HG03097 (cell line): ENCODE results near the gene PARD3.

Source experiments
- ATAC-seq: cut with Tn5 transposase; IDR thresholded peaks from one replicate; pipeline ENCODE4 v1.9.1; 2021; ENCODE audit not compliant: unreplicated experiment, low FRiP score

Gene PARD3

DNA sequence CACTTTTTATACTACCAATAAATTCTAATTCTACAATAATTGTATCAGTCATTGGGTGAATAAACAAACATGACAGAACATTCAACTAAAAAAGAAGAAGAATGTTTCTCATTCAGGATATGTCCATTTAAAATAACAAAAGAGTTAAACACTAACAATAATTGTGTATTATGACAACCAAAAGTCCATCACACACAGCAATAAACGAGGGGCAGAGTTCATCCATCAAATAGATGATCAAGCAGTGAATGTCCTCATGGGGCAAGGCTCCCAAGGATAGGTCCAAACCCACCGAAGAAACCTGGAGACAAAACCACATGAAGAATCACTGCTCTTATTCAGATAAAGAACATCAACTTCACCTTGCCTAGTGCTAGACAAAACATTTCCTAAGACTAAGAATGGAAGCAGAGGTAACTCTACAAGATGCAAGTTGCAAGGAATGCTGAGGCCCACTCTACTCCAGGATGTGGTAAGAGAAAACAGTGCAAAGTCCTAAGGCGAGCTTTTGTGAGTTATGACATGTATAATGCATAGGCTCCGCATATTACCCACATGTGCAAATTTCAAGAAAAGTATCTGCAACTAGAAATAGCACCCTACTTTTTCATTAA, 115.1 kb downstream of the PARD3 start:
- no peak for ATAC-seq

DNA sequence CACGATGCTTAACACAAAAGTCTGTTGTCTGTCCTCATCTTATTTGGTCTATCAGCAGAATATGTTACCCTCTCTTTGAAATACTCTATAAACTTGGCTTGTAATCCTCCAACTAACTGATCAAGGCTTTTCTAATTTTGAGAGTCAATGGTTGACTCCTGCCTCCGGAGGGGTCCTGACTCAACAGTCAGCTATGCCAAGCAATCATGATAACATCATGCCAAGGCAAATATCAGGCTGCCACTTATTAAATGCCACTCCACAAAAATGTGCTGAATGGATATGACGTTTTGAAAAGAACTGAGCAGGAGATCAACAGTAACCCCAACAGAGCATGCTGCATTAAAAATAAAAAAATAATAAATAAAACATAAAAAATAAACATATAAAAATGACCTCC, 116.1 kb downstream of the PARD3 start:
- ATAC-seq = no peak

DNA sequence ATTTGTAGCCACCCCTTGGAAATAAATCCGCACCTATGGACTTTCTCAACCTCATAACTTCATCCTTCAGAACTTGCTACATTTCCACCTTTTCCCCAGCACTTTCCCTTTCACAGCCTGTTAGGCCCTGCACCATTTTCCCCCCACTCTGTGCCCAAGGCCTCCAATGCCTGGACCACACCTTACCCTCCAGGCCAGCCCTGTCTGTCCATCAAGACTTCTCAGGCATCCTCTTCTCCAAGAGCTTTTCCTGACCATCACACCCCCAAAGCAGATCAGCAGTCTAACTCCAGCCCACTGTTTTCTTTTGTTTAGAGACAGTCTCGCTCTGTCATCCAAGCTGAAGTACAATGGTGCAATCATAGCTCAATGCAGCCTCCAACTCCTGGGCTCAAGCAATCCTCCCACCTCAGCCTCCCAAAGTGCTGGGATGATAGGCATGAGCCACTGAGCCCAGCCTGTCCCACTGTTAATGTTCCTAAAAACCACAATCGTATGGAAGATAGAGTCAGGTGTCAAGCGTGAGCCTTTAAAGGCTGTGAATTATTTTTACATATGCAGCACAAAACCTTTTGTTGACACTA, 116.8 kb downstream of the PARD3 start:
- no peak for ATAC-seq

DNA sequence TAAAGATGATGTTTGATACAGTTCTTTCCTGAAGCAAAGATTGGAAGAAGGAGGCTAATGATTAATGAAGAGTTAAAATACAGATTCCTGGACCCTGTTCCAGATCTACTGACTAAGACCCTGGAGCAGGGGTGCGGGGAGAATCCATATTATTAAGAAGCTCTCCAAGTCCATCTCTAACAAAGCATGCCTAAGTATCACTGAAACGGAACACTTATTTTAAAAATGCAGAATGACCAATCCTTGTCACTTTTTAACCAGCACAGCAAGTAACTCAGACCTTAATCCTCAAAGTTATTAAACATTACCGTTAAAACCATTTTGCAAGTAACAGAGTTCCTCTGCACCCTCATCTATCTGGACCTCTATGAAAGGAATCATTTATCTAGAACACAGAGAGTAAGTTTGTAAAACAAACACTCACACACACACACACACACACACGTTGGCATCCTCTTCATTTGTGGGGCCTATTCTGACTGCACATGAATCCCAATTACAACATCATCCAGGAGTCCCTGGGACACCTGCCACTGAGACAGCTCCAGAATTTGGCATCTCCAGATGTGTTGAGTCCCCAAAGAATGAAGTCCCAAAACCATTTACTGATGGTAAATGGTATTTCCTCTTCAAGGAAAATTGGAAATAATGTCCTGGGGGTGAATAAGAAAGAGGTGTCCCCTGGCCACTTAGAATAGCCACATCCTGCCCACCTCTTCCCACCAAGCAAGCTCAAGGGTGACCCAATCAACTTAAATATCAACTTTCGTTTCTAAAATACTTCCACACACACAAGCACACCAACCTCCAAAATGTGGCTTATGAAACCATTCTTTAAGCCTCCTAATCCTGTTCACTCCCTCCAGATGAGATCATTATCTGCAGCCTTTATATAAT, 117.5 kb downstream of the PARD3 start:
- ATAC-seq = no peak

DNA sequence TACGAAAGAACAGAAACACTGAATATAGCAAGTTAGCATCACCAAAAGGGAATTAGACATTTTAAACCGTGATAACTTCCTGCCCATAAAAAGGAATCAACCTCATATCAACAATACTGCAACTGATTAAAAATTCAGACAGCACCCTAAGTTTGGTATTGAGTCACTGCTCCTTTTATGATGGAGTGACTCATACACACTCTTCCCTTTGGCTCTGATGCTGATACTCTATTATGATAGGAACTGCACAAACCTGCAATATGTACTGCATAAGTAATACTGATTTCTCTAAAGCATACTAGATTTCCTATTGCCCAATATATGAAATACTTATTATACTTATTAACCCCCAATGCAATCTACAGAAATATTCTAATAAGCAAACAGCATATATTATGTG, 118.7 kb downstream of the PARD3 start:
- ATAC-seq = no peak

DNA sequence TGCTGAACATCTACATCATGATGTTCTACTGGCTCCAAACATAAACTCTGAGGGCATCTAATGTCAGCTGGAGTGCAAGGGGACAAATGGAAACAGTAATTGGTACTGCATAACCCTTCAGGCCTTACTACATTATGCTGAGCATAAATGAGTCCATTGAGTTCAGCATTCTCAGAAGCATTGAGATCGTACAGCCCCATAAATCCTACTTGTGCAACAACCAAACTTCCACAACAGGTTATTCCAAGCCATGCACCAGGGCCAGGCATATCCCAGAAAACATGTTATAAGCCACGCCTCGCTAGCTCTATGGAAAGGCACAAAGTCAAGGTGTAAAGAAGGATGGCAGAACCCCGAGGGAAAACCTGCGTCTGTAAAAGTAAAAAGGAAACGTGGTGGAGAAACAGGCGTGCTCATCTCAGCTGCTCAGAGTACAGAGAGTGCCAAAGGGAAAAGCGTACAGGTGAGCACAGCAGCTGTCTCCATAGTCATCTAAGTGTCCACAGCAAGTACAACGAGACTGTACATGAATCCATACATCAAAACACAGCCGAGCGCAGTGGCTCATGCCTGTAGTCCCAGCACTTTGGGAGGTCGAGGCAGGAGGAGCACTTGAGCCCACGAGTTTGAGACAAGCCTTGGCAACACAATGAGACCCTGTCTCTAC, 124.6 kb downstream of the PARD3 start:
- ATAC-seq = no peak

DNA sequence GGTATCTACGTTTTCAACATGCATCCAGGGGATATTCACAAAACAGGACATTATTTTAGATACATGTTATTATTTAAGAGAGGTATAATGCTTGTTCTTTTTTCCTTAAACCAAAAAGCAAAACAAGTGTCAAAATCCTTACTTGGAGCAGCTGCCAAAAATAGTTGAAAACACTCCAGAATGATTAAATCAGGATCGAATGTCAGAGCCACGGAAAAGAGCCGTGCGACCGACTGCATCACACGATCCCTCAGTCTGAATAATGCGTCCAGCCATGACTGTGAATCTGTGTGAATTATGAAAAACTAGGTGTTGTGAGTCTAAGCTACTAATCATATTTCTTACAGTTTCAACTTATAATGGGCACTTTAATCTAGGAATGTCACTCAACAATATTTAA, 126.0 kb downstream of the PARD3 start:
- no peak for ATAC-seq

DNA sequence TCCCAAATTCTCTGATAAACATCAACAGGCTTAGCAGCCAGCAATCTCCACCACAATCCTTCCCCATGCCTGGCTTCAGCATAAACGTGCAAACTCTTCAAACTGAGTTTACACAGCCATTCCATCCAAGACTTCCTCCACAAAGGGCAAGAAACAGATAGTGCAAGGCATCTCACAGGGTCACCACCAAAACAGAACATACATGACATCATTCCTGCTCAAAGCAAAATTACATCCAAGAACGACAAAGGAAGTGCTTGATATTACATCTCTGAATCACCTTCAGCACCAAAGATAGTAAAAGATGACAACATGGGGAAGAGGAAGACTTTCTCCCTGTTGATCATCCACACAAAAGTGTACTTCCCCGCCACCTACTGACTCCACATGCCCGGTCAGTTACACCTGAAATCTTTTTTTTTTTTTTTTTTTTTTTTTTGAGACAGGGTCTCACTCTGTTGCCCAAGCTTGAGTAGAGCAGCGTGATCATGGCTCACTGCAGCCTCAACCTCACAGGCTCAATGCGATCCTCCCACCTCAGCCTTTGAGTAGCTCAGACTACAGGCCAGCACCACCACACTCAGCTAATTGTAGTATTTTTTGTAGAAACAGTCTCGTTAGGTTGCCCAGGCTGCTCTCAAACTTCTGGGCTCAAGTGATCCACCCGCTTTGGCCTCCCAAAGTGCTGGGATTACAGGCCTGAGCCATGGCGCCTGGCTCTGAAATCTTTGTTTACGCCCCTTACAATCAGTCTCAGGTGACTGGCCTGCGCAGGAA, 127.5 kb downstream of the PARD3 start:
- ATAC-seq = no peak

DNA sequence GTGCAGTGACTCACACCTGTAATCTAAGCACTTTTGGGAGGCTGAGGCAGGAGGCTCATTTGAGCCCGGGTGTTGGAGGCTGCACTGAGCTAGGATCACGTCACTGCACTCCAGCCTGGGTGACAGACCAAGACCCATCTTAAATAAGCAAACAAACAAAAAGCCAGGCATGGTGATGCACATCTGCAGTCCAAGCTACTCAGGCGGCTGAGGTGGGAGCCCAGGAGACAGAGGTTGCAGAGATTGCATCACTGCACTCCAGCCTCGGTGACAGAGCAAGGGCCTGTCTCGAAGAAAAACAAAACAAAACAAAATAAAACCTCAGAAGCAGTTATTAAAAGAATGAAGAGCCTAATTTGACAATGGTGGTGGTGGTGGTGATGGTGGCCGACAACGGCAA, 132.5 kb downstream of the PARD3 start:
- ATAC-seq = no peak

DNA sequence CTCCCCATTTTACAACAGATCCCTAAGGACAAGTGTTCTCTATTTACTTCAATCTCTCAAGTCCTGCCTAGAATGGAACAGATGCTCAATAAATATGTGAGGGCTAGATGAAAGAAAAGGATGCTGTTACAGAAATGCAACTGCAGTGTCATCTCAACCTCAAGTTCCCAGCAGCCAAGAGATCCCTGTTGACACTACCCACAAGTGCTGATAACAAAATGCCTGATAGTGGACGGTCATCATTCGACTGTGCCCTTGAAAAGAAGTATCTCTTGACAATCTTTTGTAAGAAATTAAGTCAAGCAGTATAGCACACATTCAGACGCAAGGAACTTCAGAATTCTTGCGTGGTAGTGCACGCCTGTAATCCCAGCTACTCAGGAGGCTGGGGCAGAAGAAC, 133.2 kb downstream of the PARD3 start:
- ATAC-seq = no peak

DNA sequence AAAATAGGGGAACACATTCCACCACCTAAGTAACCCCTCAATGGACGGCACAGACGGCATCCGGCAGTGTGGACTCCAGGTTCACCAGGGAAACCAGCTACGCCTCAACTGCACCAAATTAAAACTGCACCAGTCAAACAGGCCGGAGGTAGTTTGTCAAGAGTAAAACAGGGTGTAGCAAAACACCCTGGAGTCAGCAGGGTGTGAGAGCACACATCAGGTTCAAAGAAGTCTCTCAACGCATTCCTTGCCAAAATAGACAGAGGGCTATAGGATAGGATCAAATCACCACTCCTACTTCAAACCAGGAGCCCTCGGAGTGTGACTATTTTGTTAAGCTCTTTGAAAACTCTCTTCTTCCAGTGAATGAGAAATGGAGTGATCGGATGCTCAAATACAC, 135.9 kb downstream of the PARD3 start:
- ATAC-seq = no peak

DNA sequence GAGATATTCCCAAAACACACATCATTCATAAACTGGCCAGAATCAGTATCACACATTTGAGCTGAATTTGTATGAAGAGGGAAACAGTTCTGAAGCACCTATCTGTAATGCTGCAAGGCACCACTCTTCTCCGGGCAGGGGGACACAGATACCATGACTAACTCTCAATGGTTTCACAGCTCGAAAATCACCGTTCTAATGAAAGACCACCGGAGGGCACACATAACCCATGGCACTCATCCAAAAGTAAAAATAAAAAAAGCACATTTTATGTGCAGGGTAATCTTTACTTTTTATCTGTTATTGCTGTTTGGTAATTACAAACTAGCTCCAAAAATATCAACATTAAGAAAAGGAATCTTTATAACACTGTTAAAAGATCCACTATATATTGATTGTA, 137.5 kb downstream of the PARD3 start:
- no peak for ATAC-seq

DNA sequence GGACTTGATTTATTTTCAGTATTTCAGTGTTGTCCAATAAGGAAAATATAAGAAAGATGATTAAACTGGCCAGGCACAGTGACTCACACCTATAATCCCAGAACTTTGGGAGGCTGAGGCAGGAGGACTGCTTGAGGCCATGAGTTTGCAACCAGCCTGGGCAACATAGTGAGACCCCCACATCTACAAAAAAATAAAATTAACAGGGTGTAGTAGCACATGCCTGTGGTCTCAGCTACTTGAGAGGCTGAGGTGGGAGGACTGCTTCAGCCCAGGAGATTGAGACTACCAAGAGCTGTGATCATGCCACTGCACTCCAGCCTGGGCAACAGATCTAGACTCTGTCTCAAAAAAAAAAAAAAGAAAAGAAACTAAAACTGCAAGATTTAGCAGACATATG, 138.0 kb downstream of the PARD3 start:
- ATAC-seq = no peak

DNA sequence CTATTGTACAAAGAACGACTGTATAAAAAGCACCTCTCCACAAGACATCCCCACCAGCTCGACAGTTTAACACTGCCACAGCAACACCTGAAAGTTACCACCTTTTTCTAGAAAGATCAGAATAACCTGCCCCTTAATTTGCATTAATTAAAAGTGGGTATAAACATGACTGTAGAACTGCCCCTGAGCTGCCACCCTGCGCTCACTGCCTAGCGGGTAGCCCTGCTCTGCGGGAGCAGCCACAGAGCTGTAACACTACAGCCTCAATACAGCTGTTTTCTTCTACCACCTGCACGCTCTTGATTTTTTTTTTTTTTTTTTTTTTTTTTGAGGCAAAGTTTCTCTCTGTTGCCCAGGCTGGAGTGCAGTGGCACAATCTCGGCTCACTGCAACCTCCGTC, 140.9 kb downstream of the PARD3 start:
- ATAC-seq = no peak

DNA sequence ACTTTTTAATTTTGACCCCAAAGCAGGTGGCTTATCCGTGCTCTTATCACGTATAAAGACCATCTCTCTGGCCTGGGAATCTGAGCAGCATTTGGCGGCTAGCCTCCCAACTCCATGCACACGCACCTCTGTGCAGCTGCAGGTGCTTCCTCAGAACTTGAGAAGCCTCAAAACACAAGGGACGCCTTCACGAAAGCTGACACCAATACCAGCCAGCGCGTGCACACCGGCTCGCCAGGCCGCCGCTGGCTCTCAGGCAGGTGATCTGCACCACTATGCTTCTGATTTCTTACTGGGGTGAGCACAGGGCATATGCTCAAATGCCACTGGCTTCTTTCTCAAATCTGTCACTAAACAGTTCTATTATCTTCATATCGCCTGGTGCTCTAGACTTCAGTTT, 145.0 kb downstream of the PARD3 start:
- no peak for ATAC-seq

DNA sequence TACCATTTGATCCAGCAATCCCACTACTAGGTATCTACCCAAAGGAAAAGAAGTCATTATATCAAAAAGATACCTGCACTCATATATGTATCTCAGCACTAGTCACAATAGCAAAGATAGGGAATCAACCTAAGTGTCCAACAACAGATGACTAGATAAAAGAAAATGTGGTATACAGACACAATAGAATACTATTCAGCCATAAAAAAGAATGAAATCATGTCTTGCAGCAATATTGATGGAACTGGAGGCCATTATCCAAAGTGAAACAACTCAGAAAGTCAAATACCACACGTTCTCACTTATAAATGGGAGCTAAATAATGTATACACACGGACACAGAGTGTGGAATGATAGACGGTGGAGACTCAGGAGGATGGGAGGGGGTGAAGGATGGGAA, 146.0 kb downstream of the PARD3 start:
- ATAC-seq = no peak

DNA sequence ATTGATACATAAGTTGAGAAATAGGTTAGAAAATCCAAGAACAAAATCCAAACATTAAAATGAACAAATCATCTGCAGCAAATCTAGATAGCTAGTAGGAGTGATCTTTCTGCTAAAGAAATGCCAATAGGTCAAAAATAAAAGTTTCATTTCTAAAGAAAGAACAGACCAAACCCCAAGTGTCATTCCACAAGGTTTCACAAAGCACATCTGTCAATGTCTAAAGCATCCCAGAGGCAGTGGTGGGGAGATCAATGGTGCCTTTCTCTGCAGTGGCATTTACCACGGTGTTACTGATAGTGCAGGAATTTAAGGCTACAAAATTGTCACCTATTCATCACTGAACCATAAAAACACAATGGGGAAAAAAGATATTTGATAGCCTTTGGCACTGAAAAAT, 147.9 kb downstream of the PARD3 start:
- no peak for ATAC-seq

DNA sequence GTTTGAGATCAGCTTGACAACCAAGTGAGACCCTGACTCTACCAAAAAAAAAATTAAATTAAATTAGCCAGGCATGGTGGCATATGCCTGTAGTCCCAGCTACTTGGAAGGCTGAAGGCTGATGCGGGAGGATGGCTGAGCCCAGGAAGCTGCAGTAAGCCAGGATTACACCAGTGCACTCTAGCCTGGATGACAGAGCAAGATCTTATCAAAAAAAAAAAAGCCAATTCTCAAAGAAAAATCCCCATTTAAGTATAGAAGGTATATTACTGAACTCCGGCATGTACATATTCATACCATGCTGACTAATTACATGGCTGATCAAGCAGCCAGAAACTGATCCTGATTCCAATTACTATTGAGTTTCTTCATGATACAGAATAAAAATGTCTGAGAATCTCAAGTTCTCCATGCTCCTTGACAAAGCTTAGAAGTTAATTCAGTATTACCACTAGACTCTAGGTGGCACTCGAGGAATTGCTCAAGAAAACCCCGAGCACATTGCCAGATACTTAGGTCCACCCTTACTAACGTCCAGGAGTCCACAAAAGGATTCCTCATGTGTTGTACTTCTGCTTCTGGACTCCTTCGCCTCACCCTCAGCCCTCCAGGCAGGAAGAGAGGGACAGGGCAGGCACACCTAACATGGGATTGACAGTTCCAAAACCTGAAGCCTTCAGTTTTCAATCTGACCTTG, 148.9 kb downstream of the PARD3 start:
- ATAC-seq = no peak

DNA sequence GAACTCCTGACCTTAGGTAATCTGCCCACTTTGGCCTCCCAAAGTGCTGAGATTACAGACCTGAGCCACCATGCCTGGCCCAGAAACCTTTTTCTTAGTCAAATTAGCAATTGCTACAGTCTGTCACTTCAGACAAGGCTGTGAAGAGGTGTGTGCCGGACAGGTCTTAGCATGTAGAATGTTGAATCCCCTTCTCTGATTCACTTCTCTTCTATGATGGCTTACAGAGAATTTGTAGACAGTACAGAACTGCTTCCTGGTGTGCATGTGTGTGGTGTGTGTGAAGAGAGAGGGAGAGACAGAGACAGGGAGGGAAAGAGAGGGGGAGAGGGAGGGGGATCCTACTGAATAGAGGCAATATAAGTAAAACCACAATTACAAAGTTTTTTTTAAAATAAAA, 150.4 kb downstream of the PARD3 start:
- no peak for ATAC-seq

DNA sequence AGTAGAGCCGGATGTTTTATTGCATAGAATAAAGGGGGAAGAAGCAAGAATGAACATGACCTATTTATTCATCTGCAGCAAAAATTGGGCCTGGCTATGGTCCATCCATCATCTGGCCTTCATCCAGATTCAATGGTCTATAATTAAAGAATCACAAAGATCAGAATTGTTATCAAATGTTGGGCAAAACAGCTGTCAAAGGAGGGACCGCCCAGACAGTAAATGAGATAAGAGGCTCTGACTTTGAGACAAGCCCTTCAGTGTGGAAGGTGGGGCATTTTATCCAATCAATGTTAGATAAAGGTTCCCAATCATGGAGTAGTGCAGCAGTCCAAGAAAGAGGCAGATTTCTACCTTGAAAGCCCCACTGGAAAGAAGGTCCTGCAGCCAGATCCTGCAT, 153.5 kb downstream of the PARD3 start:
- no peak for ATAC-seq
